HG02973 (cell line): ENCODE data around the gene ATP7A.
"Not testable (repeated sequence)": the region's sequence is repeated elsewhere in the genome, so short reads cannot be mapped to it uniquely, and the experiment has no call there.

Source experiments
- ATAC-seq: cut with Tn5 transposase; IDR thresholded peaks from one replicate; pipeline ENCODE4 v1.9.1; 2021; ENCODE audit warnings: moderate library complexity; ENCODE audit not compliant: unreplicated experiment

Gene ATP7A

GRCh38 chrX:78029663-78030062, 119.2 kb downstream of the ATP7A start:
- ATAC-seq, result no peak

DNA sequence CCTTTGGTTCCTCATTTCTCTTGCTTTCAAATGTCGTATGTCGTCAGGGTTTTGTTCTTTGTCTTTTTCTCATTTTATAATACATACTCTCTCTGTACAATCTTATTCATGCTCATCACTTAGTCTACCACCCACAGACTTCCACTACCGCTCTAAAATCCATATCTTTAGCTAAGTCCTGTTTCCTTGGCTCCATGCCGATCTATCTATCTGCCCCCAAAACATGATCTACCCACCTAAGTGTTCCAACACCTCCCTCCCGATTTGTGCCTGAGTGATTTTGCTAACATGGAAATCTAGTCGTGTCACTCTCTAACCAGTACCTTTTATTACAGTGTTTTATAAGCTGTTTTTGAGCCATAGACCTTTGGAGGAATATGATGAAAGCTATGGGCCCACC, 124.6 kb downstream of the ATP7A start:
- no peak for ATAC-seq

DNA sequence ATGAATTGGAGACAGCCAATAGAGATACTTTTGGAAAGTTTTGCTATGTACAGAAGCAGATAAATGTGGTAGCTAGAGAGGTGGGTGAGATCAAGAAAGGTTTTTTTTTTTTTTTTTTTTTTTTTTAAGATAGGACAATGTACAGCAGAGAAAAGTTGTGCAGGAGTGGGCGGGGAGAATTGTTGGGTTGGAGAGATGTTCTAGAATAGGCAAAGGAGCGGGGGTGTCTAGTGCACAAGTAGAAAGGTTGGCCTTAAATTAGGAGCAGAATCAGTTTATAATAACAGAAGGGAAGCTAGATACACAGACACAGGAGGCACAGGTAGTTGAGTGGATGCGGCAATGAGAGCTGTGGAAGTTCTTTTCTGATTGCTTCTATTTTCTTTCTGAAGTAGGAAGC, 127.4 kb downstream of the ATP7A start:
- no peak for ATAC-seq

GRCh38 chrX:78042601-78043000, 132.1 kb downstream of the ATP7A start:
- no peak for ATAC-seq

- ATAC-seq, result no peak
Observed at GRCh38 chrX:78046362-78046761, 135.9 kb downstream of the ATP7A start.

- no peak for ATAC-seq
Observed at GRCh38 chrX:78048052-78048451, 137.6 kb downstream of the ATP7A start.

DNA sequence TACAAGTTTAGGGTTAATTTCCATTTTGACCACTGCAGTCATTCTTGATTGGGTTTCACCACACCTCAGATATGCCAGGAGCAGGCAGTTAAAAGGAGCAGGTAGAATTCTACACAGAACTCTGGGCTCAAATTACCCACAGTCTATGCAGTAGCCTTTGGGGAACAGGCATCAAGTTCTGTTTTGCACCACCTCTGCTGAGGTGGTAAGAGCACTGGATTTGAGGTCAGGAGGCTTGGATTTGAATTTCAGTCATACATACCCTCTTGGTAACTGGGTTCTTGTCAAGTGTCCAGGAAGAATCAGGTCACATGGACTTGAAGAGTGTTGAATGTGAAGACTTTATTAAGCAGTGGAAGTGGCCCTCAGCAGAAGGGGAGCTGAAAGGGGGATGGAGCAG, 153.2 kb downstream of the ATP7A start:
- no peak for ATAC-seq

DNA sequence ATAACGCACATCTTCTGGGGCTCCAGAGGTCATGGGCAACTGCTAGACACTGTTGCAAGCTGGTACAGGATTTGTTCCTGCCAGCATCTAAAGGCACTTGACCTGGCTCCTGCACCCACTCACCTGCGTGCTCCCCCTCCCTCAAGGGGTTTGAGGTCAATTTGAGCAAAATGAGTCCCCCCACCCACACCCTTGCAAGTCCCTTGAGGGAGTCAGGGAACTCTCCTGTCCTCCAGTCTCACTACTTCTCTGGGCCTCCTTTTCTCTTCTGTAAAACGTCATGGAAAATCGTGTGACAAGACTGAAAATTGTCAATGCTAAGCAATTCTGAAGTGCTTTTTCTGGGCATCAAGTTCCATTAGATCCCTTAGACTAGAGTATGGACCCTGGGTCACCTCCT, 153.7 kb downstream of the ATP7A start:
- no peak for ATAC-seq

GRCh38 chrX:78064698-78065601, 154.5 kb downstream of the ATP7A start:
- peak; percentile 78 for ATAC-seq

- ATAC-seq, result no peak
Observed at GRCh38 chrX:78066110-78066509, 155.6 kb downstream of the ATP7A start.

- no peak for ATAC-seq
Observed at GRCh38 chrX:78071331-78071730, 160.8 kb downstream of the ATP7A start.

- not testable (repeated sequence) for ATAC-seq
Observed at GRCh38 chrX:78073147-78074077, 162.9 kb downstream of the ATP7A start.

DNA sequence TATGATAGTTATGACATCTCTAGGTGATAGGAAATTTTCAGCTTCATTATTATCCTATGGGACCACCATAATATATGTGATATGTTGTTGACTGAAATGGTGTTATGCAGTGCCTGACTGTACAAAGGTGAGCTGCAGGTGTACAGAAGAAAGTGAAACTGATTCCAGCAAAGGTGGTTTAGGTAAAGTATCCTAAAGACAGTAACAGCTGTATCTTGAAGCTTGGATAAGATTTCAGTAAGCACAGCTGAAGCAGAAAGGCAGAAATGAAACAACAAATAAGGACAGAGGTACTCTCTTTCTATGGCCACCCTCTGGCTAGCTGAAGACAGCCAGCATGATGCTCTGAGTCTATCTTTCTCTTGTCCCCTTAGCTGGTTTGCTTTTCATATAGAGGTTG, 163.6 kb downstream of the ATP7A start:
- ATAC-seq, result no peak

GRCh38 chrX:78075787-78076389, 165.4 kb downstream of the ATP7A start:
- ATAC-seq, result no peak

GRCh38 chrX:78081413-78081812, 170.9 kb downstream of the ATP7A start:
- not testable (repeated sequence) for ATAC-seq

- peak; percentile 76 for ATAC-seq
Observed at GRCh38 chrX:78092296-78092695, 181.8 kb downstream of the ATP7A start.

GRCh38 chrX:78098108-78098507, 187.6 kb downstream of the ATP7A start:
- no peak for ATAC-seq
